ENCODE data around the gene YJEFN3. TPM values are rescaled to one million over a fixed set of nuclear protein-coding genes. Genes with fewer than 3 reads are reported as not detected.

The YJEFN3 gene
- total RNA-seq, 1 experiment from 2014 or later, result 1.9 TPM

DNA sequence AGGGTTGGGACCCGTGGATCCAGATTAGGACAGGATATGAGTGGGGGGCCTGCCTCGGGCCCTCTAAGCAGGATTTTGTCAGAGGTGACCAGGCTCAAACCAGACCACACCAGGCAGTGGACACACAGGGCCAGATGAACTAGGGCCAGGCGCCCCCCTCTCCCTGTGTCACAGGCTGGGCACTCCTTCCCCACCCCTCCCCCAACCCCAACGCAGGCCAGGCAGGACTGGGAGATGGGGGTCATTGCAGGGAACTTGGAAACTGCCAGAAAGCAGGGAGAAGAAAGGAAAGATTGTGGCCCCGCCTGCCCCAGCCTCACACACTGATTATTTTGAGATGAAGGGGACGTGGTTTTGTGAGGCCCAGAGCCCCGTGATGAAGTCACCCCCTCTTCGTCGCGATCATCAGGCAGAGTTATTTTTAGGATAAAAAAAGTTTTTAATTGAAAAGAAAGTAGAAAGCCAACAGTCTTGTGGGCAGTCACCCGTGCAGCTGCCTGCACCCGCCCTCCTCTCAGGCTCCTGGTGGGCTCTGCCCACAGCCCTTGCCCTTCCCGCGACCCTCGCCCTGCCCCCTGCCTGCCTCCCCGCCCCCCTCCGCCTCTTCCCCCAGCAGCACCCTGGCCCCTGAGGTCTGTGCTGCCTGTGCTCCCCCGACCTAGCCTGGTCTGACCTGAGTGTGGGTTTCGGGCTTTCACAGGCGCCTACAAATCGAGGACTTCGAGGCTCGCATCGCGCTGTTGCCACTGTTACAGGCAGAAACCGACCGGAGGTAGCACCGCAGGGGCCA is 1.9 kb upstream of the YJEFN3 start:
- H3K4me1 ChIP-seq, result no peaks in the 10 kb centered on the region
- H3K27ac ChIP-seq, result no peak overlapping the region
- peaks cover 13% of the 10 kb centered on the region for H3K36me3 ChIP-seq
- H3K9me3 ChIP-seq (replicated peaks), result no peaks in the 10 kb centered on the region
- DNase-seq, result no peak
- H3K4me3 ChIP-seq, result no peak overlapping the region
- no peaks in the 10 kb centered on the region for H3K27me3 ChIP-seq

GRCh38 chr19:19527371-19527656 is 1.4 kb upstream of the YJEFN3 start:
- DNase-seq, result no peak
- no peaks in the 10 kb centered on the region for H3K4me1 ChIP-seq
- no peak overlapping the region for H3K4me3 ChIP-seq
- no peaks in the 10 kb centered on the region for H3K27me3 ChIP-seq
- H3K27ac ChIP-seq, result no peak overlapping the region
- peaks cover 13% of the 10 kb centered on the region for H3K36me3 ChIP-seq
- no peaks in the 10 kb centered on the region for H3K9me3 ChIP-seq (replicated peaks)

GRCh38 chr19:19527674-19528625 is 761 bp upstream of the YJEFN3 start:
- H3K4me3 ChIP-seq, result no peak overlapping the region
- H3K27ac ChIP-seq, result no peak overlapping the region
- no peaks in the 10 kb centered on the region for H3K4me1 ChIP-seq
- DNase-seq, result no peak
- no peaks in the 10 kb centered on the region for H3K9me3 ChIP-seq (replicated peaks)
- H3K27me3 ChIP-seq, result no peaks in the 10 kb centered on the region
- H3K36me3 ChIP-seq, result peaks cover 13% of the 10 kb centered on the region

GRCh38 chr19:19529783-19530422 is 1.2 kb downstream of the YJEFN3 start:
- Histone ChIP-seq H3K36me3 (peaks cover 13% of the 10 kb centered on the region), H3K27me3 (no peaks in the 10 kb centered on the region), H3K4me1 (no peaks in the 10 kb centered on the region), H3K27ac (no peak overlapping the region), H3K9me3 (replicated peaks) (no peaks in the 10 kb centered on the region), H3K4me3 (no peak overlapping the region)
- DNase-seq, result no peak

DNA sequence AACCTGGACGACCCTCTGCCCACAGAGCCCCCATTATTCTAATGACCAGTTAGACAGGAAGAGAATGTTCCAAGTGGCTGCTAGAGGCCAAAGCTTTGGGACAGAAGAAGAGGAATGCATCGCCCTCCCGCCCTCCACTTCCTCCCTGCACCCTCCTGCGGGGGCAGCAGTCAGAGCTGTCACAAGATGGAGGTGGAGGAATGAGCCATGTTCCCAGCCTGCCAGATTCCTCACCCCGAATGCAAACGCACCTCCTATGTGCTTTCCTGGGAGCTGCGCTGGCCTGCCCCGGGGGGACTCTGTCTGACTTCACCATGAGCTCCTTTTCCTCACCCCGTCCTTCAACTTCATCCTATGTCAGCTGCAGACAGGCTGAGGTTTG is 1.7 kb downstream of the YJEFN3 start:
- H3K4me1 ChIP-seq, result no peaks in the 10 kb centered on the region
- H3K27ac ChIP-seq, result no peak overlapping the region
- no peak for DNase-seq

GRCh38 chr19:19530889-19531288 is 2.2 kb downstream of the YJEFN3 start:
- Histone ChIP-seq H3K4me3 (no peak overlapping the region), H3K36me3 (peaks cover 13% of the 10 kb centered on the region), H3K9me3 (replicated peaks) (no peaks in the 10 kb centered on the region), H3K4me1 (no peaks in the 10 kb centered on the region), H3K27me3 (no peaks in the 10 kb centered on the region), H3K27ac (no peak overlapping the region)
- DNase-seq, result no peak

More for the DNA sequence above, 1.7 kb downstream of the YJEFN3 start:
- Histone ChIP-seq H3K9me3 (replicated peaks) (no peaks in the 10 kb centered on the region), H3K4me3 (no peak overlapping the region), H3K27me3 (no peaks in the 10 kb centered on the region), H3K36me3 (peaks cover 13% of the 10 kb centered on the region)

DNA sequence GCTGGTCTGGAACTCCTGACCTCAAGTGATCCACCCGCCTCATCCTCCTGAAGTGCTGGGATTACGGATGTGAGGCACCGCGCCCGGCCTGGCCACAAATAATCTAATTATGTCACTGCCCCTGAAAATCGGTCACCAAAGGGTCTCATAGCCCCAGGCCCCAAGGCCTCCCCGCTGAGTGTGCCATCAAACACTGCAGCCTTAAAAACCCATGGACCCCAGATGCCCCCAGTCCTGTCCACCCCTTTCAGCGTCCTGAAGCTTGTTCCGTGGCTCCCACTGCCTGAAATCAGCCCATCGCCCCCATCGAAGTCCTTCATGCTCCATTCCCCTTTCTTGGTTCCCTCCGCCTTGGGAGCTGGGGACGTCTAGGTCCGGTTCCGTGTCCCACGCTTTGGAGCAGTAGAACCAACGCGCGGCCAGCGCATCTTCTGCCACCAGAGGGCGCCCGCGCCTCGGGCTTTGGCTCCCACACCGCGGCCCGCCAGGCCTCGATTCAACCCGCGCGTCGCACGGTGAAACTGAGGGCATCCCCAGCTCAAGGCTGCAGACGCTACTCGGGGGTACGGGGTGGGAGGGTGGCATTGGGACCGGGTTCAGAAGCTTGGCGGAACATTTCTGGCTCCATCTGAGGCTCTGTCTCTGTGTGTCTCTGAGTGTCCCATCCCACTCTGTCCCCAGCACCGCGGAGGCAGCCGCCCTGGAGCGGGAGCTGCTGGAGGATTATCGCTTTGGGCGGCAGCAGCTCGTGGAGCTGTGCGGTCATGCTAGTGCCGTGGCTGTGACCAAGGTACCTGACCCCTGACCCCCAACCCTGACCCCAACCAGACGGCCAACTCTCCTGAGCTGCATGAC is 3.5 kb downstream of the YJEFN3 start:
- peaks cover 9% of the 10 kb centered on the region; the same call in 1 of the 2 replicates for H3K36me3 ChIP-seq
- no peak overlapping the region for H3K4me3 ChIP-seq
- peak; percentile 46 to 65 for DNase-seq

DNA sequence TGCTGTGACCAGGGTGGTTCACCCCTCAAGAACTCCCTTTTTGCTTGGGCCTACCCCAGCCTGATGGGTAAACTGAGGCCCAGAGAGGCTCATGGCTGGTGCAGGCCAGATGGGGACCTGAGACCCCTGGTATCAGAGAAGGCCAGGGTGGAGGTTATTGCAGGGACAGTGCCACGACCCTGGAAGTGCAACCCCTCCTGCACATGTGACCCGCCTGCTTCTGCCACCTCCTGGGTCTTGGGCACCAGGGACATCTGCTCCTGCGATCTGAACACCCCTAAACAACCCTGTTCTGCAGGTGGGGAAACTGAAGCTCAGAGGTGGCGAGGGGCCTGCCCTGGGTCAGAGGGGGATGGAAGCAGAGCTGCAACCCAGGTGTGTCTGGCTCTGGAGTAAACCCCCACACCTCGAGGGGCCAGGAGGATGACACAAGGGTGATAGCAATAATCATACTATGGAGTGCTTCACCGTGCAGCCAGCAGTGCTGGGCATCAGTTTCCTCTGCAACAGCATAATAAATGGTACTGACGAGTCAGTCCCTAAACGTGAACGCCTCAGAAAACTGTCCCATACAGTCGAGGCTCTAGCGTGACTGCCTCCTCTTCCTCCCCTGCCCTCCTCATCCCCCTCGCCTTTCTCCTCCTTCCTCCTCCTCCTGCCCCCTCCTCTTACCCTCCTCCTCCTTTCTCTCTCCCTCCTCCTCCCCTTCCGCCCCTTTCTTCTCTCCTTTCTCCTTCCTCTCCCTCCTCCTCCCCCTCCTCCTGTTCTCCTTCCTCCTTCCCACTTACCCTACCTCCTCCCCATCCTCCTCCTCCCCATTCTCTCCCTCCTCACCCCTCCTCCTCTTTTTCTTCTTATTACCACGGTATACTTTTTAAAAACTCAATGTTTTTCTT is 4.3 kb downstream of the YJEFN3 start:
- Histone ChIP-seq H3K27ac (no peak overlapping the region), H3K4me1 (no peaks in the 10 kb centered on the region), H3K36me3 (no peaks in the 10 kb centered on the region; the same call in 1 of the 2 replicates), H3K27me3 (no peaks in the 10 kb centered on the region), H3K9me3 (replicated peaks) (no peaks in the 10 kb centered on the region), H3K4me3 (no peak overlapping the region)
- DNase-seq, result no peak

More for the DNA sequence above, 3.5 kb downstream of the YJEFN3 start:
- no peaks in the 10 kb centered on the region for H3K27me3 ChIP-seq
- no peaks in the 10 kb centered on the region for H3K4me1 ChIP-seq
- H3K9me3 ChIP-seq (replicated peaks), result no peaks in the 10 kb centered on the region
- H3K27ac ChIP-seq, result no peak overlapping the region

DNA sequence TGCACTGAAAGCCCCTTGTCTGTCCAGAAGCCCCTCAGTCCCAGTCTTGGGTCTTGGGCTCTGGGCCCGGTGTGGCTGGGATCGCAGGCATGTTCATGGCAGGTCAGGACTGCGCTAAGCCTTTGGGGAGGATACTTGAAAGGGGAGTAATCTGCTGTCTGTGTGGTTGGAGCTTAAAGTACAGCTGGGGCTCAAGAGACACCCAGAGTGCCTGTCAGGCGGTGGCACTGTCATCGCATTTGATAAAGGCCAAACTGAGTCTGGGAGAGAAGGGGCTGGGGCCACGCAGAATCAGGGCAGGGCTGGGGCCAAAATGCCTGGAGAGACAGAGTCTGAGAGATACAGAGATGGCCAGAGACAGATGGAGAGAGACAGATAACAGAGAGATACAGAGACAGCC is 5.1 kb downstream of the YJEFN3 start:
- DNase-seq, result no peak
- Histone ChIP-seq H3K27ac (no peak overlapping the region), H3K27me3 (no peaks in the 10 kb centered on the region), H3K36me3 (no peaks in the 10 kb centered on the region), H3K9me3 (replicated peaks) (no peaks in the 10 kb centered on the region), H3K4me3 (no peak overlapping the region), H3K4me1 (peaks cover 5% of the 10 kb centered on the region; the same call in 1 of the 2 replicates)

DNA sequence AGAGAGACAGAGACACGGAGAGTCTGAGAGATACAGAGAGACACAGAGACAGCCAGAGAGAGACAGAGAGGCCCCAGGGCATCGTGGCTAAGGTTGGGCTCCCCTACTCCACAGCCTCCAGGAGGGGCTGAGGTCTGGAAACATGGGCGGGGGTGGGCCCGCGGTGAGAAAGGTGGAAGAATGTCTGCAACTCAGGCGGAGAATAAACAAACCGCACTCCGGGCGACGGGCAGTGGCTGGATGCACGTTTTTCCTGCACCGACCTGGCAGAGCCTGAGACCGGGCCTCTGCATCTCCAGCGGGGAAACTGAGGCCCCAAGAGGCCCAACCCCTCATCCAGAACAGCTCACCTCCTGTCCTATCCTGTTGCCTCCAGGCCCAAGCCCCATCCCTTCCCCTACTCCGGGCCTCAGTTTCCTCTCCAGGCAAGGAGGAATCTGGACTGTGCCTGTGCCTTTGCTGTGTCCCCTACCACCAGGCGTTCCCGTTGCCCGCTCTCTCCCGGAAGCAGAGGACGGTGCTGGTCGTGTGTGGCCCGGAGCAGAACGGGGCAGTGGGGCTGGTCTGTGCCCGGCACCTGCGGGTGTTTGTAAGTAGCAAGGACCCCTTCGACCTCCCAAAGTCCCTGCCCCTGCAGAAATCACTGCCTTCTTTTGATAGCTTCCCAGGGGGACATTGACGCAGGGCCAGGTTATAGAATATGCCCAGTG is 6.0 kb downstream of the YJEFN3 start:
- Histone ChIP-seq H3K9me3 (replicated peaks) (no peaks in the 10 kb centered on the region), H3K4me1 (peaks cover 5% of the 10 kb centered on the region; the same call in 1 of the 2 replicates), H3K27ac (no peak overlapping the region), H3K27me3 (no peaks in the 10 kb centered on the region), H3K4me3 (no peak overlapping the region), H3K36me3 (no peaks in the 10 kb centered on the region)
- no peak for DNase-seq

DNA sequence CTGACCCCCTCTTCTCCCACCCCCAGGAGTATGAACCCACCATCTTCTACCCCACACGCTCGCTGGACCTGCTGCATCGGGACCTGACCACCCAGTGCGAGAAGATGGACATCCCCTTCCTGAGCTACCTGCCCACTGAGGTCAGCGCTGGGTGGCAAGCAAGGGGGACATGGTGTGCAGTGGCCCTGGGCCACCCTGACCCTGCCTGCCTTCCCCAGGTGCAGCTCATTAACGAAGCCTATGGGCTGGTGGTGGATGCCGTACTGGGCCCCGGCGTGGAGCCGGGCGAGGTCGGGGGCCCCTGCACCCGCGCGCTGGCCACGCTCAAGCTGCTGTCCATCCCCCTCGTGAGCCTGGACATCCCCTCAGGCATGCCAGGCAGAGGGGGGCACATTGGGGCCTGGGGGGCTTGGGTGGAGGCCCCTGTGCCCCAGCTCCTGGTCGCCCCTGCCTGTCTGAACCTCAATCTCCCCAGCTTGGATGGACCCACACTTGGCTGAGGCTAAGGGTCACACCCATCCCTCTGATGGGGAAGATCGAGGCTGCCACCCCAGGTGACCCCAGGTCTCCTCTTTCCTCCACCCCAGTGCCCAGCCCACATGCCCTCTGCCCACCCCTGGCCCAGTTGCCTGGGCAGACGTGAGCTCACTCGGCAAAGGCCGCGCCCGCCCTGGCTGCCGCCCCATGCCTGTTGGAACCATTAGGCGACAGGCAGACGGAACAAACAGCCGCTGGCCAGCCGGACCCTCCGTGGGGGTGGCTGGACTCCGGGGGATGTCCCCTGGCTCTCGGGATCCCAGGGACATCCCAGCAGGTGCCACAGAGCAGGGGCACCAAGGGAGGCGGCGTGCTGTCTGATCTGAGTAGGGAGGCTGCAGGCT is 6.8 kb downstream of the YJEFN3 start:
- no peak overlapping the region for H3K4me3 ChIP-seq
- no peaks in the 10 kb centered on the region for H3K27me3 ChIP-seq
- H3K27ac ChIP-seq, result no peak overlapping the region
- H3K4me1 ChIP-seq, result peaks cover 5% of the 10 kb centered on the region; the same call in 1 of the 2 replicates
- H3K36me3 ChIP-seq, result no peaks in the 10 kb centered on the region
- no peaks in the 10 kb centered on the region for H3K9me3 ChIP-seq (replicated peaks)
- no peak for DNase-seq
